GM19238 (cell line): Measurements from ENCODE around the gene RSRC1.
"Not testable (repeated sequence)": the region's sequence is repeated elsewhere in the genome, so short reads cannot be mapped to it uniquely, and the experiment has no call there.

Experiments
- DNase-seq: peaks from one replicate; pipeline ENCODE4 v3.0.0; 2011; ENCODE audit warnings: low spot score; ENCODE audit not compliant: insufficient read length

The RSRC1 gene

DNA sequence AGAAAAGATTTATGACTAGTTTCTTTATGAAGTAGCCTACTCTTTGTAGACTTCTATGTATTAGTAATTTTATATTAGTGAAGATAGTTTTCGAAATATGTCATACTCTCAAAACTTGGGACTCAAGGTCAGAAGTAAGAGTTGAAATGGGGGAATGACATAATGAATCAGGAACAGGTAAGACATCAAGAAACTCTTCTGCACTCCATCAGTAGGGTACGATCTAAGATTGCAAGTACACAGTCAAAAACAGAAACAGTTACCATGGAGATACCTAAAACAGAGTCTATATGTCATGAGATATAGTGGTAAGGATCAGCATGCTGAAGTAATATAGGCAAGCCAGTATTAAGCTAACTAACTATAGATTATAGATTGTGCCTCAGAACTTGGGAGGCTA is 274.1 kb downstream of the RSRC1 start:
- no peak for DNase-seq

DNA sequence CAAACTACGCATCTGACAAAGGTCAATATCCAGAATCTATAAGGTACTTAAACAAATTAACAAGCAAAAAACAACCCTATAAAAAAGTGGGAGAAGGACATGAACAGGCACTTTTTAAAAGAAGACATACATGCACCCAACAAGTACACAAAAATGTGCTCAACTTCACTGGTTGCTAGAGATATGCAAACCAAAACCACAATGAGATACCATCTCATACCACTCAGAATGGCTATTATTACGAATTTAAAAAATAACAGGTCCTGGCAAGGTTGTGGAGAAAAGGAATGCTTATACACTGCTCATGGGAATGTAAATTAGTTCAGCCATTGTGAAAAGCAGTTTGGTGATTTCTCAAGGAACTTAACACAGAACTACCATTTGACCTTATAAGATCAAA is 285.5 kb downstream of the RSRC1 start:
- no peak for DNase-seq

DNA sequence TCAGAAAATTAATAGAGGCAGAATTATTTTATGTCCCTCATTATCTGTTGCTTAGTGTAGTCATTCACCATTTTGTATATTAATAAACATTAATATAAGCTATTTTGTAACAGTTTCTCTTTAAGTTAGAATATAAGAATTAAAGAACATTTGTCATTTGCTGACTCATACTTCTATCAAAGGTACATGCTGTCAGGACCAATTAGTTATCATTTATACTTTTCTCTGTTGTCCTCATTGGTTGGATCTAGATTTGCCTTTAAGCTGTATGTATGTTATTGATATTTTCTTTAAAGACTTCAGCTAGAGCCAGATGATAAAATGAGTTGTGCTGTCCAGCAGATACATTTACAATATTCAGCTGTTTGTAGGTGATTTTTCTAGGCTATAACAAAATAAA is 292.7 kb downstream of the RSRC1 start:
- DNase-seq = no peak

DNA sequence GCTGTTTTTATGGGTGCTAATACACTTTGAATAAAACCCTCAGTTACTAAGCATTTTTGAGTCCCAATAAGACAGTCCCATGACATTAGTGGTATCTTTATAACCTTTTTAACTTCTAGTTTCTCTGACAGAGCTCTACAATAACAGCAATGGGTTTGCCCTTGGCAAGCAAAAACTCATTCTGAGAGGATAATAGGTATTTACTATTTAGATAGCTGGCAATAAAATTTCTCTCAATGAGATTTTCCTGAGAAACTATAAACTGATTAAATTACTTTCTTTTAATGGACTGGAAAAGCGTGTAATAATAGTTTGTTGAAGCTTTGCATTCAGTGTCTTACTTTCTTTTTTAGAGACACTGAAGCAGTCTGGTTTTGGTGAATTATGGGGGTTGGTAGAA is 293.1 kb downstream of the RSRC1 start:
- DNase-seq = no peak

DNA sequence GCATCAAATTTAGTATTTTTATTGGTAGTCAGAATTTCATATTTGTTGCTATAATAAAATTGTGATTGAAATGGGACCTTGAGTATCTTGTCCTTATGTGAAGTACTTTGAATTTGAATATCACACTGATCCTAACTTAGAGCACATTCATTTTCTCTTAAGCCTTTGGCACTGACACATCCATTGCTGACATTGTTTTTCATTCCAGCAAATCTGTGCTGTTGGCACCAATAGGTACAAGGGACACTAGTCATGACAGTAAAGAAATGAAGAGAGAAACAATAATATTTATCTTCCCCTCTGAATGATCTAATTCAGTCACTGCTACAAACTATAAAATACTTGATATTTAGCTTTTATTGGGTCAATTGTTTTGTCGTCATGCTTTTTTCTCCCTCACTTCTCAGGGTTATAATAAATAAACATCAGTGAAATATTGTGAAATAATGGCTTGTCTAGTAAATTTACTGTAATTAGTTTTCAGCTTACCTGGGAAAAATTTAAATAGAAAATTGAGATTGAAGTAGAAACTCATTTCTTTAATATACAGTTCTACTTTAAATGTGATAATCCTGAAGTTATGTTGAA is 294.3 kb downstream of the RSRC1 start:
- DNase-seq = no peak

DNA sequence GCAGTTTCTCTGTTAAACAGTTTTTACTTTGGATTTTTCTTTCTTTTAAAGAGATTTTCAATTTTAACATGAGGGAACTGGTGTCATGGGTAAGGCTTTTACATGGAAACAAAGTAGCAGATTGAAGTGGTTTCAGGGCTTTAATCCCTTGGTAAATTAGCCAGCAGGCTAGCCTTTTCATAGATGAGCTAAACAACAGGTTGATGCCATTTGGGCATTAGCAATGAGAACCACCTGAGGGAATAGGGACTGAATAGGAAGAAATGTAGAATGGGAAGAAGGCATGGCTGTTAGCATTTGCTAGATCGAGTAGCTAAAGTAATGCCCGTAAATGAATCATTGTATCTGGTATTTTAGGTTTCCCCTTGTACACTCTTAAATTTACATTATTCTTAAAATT is 295.6 kb downstream of the RSRC1 start:
- no peak for DNase-seq

DNA sequence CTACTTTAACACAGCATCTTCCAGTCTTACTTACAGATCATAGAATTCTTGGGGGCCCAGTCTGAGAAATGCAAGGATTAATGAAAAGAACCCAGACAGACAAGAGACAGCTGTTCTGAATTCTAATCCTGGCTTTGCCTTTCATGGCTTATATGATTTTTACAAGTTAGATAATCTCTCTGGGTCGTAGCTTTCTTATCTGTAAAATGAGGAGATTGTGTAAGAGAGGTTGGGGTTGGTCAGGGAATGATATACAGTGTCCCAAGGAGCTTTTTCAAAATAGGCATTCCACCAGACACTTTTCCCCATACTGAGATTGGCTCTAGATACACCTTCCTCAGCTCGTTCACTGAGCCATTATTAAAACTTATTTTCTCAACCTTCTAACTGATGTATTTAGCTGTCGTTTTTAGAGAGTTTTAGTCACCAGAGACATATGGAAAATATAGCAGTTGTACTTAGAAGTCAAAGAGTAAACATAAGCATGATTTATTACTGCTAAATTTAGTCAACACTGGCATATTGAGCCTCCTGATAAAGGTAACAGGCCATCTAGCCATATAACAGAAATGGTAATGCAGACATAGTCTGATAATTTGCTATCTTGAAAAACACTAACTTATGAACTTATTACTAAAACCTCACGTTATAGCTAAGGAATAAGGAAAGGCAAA is 298.1 kb downstream of the RSRC1 start:
- DNase-seq = no peak

DNA sequence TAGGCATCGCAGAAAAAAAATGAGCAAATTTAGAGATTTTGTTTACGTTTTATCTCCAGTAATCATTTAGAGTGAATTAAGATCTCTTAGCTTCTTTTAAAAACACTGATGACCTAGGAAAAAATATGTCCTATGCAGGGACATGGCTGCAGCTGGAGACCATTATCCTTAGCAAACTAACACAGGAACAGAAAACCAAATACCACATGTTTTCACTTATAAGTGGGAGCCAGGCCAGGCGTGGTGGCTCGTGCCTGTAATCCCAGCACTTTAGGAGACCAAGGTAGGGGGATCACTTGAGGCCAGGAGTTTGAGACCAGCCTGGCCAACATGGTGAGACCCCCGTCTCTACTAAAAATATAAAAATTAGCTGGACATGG is 298.6 kb downstream of the RSRC1 start:
- DNase-seq = not testable (repeated sequence)

DNA sequence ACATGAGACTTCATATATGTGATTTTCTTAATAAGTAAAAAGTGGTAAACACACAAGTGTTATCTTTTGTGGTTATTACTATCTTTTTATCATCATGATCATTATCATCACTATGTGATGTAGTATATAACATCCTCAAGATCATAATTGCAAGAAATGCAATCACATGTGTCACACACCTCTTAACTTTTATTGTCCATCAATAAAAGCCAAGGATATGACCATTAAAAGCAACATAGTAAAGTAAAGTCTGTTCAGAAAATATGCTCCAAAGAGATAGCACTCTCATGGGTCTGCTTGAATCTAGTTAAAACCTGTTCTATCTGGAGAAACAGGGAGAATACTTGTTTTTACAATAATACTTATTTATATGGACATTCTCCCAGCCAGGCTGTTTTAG is 308.1 kb downstream of the RSRC1 start:
- DNase-seq = no peak

DNA sequence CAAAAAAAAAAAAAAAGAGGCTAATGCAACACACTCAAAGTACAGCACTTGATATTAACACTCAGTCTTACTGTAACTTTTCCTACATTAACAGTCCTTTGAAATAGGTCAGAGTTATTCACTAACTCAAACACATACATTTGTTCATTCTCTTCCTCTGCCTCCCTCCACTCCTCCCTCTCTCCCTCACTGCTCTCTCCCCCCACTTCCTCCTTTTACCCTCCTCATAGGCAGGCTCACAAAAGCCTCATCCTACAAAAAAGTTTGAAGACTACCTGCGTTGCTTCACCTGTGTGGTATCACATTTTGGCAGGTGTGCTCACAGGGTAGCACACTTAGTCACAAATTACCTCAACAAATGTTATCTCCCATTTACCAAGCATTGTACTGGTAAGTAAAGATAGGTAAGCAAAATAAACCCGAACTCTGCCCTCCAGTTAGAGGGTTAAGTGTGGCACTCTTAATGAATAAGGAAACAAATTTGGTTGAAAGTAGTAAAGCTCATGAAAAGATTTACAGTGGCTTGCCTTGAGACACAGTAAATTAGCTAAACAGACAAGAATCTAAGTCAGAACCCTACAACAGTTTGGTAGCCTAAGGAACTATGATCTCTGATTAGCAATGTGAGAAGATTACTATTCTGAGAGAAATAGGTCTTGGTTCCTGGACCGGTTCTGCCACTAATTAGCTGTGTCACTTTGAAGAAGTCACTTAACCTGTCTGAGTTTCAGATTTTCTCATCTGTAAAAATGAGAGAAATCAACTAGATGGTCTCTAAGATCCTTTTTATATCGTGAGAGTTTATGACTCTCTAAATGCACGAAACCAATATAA is 310.1 kb downstream of the RSRC1 start:
- DNase-seq = no peak

DNA sequence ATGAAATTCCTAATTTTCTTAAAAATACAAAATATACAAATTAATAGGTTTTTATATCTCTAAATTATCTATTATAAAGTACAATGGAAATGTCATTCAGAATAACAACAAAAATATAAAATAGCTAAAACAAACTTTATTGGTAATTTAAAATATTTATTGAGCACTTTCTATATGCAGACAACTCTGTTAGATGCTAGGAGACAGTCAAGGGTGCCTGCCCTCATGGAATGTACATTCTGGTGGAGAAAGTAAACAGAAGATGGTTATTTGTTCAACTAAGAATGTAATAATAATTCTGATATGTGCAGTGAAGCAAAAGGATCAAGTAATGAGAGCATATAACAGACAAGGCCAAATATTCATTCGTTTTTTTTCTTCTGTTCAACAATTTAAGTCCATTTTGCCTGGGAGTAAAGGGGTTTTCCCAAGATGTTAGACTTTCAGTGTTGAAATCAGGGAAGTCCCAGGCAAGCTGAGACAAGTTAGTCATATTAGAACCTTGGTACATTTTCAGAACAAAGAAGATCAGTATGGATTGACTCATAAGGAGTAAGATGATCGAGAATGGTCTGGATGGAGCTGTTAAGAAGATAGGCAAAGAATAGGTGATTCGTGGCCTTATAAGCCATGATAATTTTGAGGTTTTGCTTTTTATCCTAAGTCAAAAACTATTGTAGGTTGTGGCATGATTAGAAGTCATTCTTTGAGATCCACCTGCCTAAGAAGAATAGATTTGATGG is 310.9 kb downstream of the RSRC1 start:
- DNase-seq = no peak

DNA sequence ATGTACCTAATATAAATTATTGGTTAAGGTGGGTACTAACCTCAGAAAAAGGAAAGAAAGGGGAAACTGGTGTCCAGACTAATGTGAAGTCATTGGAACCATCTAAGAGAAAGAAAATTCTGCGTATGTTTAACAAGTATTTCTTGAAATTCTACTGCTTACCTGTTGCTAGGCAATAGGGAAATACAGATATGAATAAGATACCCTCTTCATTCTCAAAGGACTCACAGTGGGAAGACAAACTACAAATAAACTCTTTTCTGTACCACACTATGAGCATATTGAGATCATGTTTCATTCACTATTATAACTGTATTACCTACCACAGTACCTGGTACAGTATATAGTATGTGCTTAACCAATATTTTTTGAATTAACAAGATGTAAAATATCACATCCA is 320.6 kb downstream of the RSRC1 start:
- DNase-seq = no peak

DNA sequence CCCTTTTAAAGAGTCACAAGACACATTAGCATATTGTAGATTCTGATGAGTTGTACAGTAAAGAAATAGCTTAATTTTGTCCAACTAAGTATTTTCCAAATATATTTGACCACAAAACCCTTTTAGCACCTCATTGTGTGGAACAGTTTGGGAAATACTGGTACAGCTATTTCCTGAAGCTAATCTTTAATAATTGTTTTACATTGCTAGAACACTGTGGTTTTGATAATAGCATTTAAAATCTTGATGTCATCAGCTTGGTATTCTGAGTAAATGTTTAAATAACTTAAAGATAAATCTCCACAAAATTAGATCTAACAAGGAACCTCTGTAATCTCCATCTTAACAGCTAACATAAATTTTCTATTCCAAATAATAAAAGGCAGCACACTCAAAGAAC is 321.1 kb downstream of the RSRC1 start:
- DNase-seq = no peak

DNA sequence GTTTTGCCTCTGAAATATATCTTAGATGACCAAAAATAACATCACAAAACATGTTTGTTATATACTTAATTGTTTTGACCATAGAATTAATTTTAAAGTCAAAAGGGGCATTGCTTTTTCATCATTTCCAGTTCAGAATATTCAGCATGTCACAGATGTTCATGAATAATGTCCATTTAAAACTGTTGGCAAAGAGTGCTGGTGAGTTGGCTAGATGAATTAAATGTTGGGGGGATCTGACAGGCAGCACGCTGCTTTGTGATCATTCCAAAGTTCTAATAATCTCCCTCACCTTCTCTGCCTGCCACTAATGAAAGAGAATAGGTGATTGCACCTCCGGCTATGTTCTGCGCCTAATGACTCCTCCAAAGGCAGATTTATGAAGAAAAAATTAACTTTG is 321.9 kb downstream of the RSRC1 start:
- DNase-seq = no peak

DNA sequence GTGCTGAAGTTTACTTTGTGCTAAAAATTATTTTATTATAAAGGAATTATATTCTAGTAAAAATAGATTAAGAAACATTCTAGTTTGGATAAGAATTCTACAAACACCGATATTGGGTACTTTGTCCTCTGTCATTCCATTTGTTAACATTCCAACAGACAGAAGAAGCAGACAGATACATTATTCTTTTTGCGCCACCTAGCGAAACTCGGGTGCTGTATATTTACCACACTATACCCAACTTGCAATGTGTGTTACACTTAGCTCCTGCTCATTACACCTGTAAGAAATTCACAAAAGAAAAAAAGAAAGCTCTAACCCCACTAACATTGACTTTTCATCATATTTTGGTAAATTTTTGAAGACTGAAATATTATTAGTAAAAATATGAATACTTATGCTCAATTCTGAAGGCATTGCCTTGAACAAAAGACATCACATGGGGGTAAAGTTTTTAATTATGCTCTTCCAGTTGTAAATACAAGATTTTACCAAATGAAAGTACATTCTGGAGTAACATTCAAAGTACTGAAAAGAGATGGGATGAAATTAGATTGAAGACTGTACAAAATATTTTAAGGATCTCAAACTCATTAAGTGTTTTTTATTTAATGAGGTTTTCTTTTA is 324.6 kb downstream of the RSRC1 start:
- no peak for DNase-seq

DNA sequence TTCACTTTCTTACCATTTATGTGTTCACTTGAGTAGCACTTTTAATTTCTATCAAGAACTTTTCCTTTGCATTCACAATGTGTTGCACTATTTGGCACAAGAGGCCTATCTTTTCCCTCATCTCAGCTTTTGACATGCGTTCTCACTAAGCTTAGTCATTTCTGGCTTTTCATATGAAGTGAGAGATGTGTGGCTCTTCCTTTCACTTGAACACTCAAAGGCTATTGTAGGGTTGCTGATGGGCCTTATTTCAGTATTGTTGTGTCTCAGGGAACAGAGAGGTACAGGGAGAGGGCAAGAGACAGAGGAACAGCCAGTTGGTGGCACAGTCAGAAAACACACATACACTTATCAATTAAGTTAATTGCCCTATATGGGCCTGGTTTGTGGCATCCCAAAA is 333.7 kb downstream of the RSRC1 start:
- DNase-seq = no peak

DNA sequence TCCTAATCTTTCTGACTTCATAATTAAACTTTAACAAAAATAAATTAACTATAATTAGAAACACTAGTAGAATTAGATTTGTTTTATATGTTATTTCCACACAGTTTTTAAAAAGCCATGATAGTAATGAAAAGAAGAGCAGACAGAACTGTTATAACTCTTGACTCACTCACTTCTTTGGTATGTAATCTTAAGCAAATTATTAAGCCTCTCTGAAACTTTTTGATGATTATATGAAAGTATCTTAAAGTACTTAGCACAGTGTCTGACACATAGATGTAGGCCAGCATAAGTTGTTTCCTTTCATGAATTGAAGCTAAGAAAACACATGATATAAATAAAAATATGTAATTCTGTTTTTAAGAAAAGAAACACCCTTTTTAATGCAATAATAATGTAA is 337.5 kb downstream of the RSRC1 start:
- DNase-seq = no peak

DNA sequence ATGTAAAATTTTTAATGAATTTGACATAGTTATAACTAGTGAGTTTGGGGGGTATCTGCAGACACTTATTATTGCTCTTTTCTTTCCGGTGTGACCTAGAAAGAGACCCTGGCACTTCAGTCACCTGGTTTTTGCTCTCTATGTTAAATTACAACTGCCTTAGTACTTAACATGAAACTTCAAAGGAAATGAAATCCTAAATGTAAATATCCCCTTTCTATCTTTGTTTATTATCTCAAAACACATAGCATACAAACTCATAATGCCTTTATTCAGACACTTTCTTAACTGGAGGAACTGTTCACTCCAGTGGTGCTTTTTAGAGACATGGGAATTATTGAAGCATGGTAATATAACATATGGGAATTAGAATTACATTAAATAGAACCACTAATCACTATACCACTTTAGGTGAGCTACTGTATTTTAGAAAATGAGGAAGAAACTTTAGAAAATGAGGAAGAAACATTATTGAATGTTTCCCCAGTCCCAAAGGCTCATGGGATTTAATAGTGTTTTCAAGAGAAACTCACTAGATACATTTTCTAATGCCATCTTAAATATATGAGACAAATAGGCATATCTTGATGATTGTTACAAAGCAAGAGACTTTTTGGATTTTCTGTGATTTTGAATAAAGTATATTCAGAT is 341.6 kb downstream of the RSRC1 start:
- no peak for DNase-seq

DNA sequence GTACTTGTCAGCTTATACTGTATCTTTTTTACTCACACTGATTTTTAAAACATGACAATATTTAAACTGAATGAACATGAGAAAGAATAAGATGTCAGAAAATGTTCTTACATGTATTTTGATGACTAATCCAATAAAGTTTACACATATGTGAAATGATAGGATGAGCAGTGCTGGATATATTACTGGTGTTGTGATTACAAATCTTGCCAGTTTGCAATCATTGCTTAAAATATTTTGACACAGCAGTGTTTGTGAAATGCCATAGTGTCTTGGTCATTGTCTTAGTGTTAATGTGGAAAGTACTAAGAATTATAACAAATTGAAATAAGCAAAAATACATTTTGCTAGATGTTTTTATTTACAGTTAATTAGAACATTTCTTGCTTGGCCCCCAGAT is 342.4 kb downstream of the RSRC1 start:
- no peak for DNase-seq

DNA sequence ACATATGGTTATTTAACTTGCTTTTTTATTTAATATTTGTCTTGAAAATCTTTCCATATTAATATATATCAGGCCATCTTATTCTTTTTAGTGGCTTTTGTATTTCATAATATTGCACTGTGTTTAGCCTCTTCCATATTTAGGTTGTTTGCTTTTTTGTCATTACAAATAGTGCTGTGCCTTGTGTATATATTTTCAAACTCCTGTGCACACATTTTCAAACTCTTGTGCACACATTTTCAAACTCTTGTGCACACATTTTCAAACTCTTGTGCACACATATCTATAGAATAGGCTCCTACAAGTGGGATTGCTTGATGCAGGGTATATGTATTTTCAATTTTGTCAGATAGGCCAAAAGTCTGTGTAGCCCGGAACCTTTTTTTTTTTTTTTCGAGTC is 343.1 kb downstream of the RSRC1 start:
- no peak for DNase-seq

DNA sequence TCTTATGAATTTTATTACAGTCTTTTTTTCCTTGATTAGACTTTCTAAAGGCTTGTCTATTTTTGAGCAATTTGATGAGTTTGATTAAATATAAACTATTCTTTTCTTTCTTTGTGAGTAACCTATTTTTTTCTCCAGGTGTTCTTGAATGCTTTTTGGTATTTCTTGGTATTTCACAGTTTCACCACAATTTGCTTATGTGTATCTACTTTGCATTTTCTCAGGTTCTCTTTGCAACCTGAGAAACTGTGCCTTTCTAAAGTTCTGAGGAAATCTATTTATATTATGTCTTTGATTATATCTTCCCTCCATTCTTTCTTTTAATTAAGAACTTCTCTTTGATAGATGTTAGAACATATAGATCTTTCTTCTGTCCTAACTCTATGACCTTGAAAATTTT is 344.0 kb downstream of the RSRC1 start:
- DNase-seq = no peak
